ENCODE data around the gene LSMEM2. TPM values are rescaled to one million over a fixed set of nuclear protein-coding genes. Genes with fewer than 3 reads are reported as not detected.

The LSMEM2 gene
- total and polyA plus RNA-seq, 2 experiments from 2014 or later: 0.59 to 0.86 TPM

GRCh38 chr3:50330330-50330729 lies 51.4 kb downstream of the LSMEM2 start:
- no peaks in the 10 kb centered on the region for H3K9me3 Mint-ChIP-seq
- Histone ChIP-seq H2AFZ (no peak overlapping the region), H3K9me2 (ENCODE audit: insufficient read depth) (no peaks in the 10 kb centered on the region), H3K27me3 (ENCODE audit: insufficient read depth) (no peaks in the 10 kb centered on the region), H3K4me1 (ENCODE audit: insufficient read depth) (peaks cover 9% of the 10 kb centered on the region), H3K79me2 (replicated peaks; ENCODE audit: insufficient read depth) (peaks cover 34% of the 10 kb centered on the region), H3F3A (replicated peaks; ENCODE audit: low read depth) (peaks cover 20% of the 10 kb centered on the region; the same call in 1 of the 2 replicates), H3K4me2 (no peak overlapping the region), H3K4me3 (no peak overlapping the region), H3K27ac (ENCODE audit: low read depth) (no peak overlapping the region), H4K20me1 (replicated peaks; ENCODE audit: insufficient read depth) (peaks cover 14% of the 10 kb centered on the region; the same call in 1 of the 2 replicates), H3K36me3 (ENCODE audit: insufficient read depth) (peaks cover 8% of the 10 kb centered on the region)
- no peak overlapping the region for H3K4me3 Mint-ChIP-seq
- TF ChIP-seq EZH2 (IDR thresholded peaks at IDR 0.05; ENCODE audit: low read depth, unreplicated experiment) (no peak), ZNF331 (CRISPR knock-in tag; IDR thresholded peaks at IDR 0.05; ENCODE audit: low read depth) (no peak), REST (IDR thresholded peaks at IDR 0.05; ENCODE audit: unreplicated experiment) (no peak), ZNF114 (CRISPR knock-in tag; IDR thresholded peaks at IDR 0.05) (no peak), POLR2AphosphoS5 (IDR thresholded peaks at IDR 0.05; ENCODE audit: low read depth) (no peak), ZNF462 (CRISPR knock-in tag; IDR thresholded peaks at IDR 0.05) (no peak), STAT1 (IDR thresholded peaks at IDR 0.05; ENCODE audit: unreplicated experiment) (no peak), NANOG (IDR thresholded peaks at IDR 0.05; ENCODE audit: borderline replicate concordance) (no peak), JUNB (IDR thresholded peaks at IDR 0.05; ENCODE audit: unreplicated experiment) (no peak), CREB1 (CRISPR knock-in tag; IDR thresholded peaks at IDR 0.05; ENCODE audit: low read depth) (no peak), EZH2phosphoT487 (IDR thresholded peaks at IDR 0.05; ENCODE audit: unreplicated experiment) (no peak)
- TF ChIP-seq, protein P1, sequence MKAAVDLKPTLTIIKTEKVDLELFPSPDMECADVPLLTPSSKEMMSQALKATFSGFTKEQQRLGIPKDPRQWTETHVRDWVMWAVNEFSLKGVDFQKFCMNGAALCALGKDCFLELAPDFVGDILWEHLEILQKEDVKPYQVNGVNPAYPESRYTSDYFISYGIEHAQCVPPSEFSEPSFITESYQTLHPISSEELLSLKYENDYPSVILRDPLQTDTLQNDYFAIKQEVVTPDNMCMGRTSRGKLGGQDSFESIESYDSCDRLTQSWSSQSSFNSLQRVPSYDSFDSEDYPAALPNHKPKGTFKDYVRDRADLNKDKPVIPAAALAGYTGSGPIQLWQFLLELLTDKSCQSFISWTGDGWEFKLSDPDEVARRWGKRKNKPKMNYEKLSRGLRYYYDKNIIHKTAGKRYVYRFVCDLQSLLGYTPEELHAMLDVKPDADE (IDR thresholded peaks at IDR 0.05): no peak
- TF ChIP-seq, protein P2, sequence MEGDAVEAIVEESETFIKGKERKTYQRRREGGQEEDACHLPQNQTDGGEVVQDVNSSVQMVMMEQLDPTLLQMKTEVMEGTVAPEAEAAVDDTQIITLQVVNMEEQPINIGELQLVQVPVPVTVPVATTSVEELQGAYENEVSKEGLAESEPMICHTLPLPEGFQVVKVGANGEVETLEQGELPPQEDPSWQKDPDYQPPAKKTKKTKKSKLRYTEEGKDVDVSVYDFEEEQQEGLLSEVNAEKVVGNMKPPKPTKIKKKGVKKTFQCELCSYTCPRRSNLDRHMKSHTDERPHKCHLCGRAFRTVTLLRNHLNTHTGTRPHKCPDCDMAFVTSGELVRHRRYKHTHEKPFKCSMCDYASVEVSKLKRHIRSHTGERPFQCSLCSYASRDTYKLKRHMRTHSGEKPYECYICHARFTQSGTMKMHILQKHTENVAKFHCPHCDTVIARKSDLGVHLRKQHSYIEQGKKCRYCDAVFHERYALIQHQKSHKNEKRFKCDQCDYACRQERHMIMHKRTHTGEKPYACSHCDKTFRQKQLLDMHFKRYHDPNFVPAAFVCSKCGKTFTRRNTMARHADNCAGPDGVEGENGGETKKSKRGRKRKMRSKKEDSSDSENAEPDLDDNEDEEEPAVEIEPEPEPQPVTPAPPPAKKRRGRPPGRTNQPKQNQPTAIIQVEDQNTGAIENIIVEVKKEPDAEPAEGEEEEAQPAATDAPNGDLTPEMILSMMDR (conservative IDR thresholded peaks at IDR 0.05; ENCODE audit: low read depth in 2 of 2): no peak
- DNase-seq (ENCODE audit: low spot score) (no peak), ATAC-seq (no peak)
- H3K27me3 Mint-ChIP-seq (ENCODE audit: insufficient read depth, low read depth, poor library complexity): peaks cover 7% of the 10 kb centered on the region
- H3K4me1 Mint-ChIP-seq: peaks cover 15% of the 10 kb centered on the region; the same call in 1 of the 3 replicates
- no peak overlapping the region for H3K27ac Mint-ChIP-seq
- H3K36me3 Mint-ChIP-seq (ENCODE audit: low read depth): peaks cover 33% of the 10 kb centered on the region

Data from GM23338 (cell line).